MM.1S (cell line): ENCODE measurements around the gene TMEM214.

ENCODE experiments used
- EZH2phosphoT487 ChIP-seq: fragments of 300-600 bp; sonication (generic); IDR thresholded peaks from 2 replicates; pipeline ENCODE4 v1.6.1; 2018; ENCODE audit warnings: antibody characterized with exemption, low read length
- TF ChIP-seq, protein P1 (sequence below): fragments of 300-600 bp; sonication (generic); IDR thresholded peaks from 2 replicates; pipeline ENCODE4 v1.5.1; 2016; ENCODE audit warnings: antibody characterized with exemption, low read length, mixed read lengths

DNA sequence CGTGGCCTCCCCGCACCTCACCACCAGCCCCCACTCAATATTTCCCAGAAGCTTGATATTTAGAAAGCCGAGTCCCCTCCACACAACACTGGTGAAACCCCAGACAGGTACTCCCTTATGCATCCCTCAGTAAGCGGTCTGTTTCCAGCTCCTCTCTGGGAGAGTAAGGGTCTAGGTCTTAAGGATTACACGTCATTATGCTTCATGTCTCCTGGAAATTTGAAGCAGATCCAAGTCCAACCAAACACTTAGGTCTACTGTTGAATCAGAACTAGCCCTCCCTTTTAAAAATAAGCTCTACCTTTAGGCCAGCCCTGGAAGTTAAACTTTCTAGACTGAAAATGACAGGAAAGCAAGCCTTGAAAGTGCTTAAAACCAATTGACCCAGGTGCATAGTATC is 40.2 kb downstream of the TMEM214 start:
- no peak for TF ChIP-seq EZH2phosphoT487
- TF ChIP-seq, protein P1, sequence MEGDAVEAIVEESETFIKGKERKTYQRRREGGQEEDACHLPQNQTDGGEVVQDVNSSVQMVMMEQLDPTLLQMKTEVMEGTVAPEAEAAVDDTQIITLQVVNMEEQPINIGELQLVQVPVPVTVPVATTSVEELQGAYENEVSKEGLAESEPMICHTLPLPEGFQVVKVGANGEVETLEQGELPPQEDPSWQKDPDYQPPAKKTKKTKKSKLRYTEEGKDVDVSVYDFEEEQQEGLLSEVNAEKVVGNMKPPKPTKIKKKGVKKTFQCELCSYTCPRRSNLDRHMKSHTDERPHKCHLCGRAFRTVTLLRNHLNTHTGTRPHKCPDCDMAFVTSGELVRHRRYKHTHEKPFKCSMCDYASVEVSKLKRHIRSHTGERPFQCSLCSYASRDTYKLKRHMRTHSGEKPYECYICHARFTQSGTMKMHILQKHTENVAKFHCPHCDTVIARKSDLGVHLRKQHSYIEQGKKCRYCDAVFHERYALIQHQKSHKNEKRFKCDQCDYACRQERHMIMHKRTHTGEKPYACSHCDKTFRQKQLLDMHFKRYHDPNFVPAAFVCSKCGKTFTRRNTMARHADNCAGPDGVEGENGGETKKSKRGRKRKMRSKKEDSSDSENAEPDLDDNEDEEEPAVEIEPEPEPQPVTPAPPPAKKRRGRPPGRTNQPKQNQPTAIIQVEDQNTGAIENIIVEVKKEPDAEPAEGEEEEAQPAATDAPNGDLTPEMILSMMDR = no peak
